Spleen (tissue), 7 donors: Measurements from ENCODE around the gene MBD3L2B.
"Not testable (repeated sequence)": the region's sequence is repeated elsewhere in the genome, so short reads cannot be mapped to it uniquely, and the experiment has no call there.

Experiments used
- CTCF ChIP-seq, 11 experiments: fragments of 200-600 bp in 7 of 11; fragments of 450-650 bp in 4 of 11; sonication (generic) in 4 of 11; IDR thresholded peaks in 8 of 11; conservative IDR thresholded peaks in 3 of 11; 1 replicate in 7 of 11; 2 replicates in 4 of 11; pipeline versions ENCODE4 v1.4.0 to v1.8.0; 2016 to 2021; ENCODE audit warnings: antibody characterized with exemption in 11 of 11, inconsistent platforms in 4 of 11, mild to moderate bottlenecking in 1 of 11
- POLR2A ChIP-seq, 3 donors: fragments of 450-650 bp; IDR thresholded peaks; one replicate each; pipeline ENCODE4 v1.5.1; 2017; ENCODE audit warnings: antibody characterized with exemption in 3 of 3, mild to moderate bottlenecking in 1 of 3
- POLR2AphosphoS5 ChIP-seq, 3 donors: sonication (generic); formaldehyde crosslinking; IDR thresholded peaks; one replicate each; pipeline ENCODE4 v1.5.1; 2017; ENCODE audit warnings: antibody characterized with exemption in 3 of 3
- donor health status: DM: no; HTN: no; CAD: no; lungs with moderate emphysema.
- donor health status: DM: no; HTN: no; CAD: no.
- donor health status: DM: no; HTN: no; CAD: no.

- TF ChIP-seq CTCF (IDR thresholded peaks at IDR 0.05 in 8 of 11, conservative IDR thresholded peaks at IDR 0.05 in 3 of 11); POLR2A (IDR thresholded peaks at IDR 0.05); POLR2AphosphoS5 (IDR thresholded peaks at IDR 0.05): not testable (repeated sequence)
Measured at GRCh38 chr19:7030278-7030677, 9.0 kb upstream of the MBD3L2B start, which contains the start of gene MBD3L5.
